ENCODE data around the gene MDM4. TPM values are rescaled to one million over a fixed set of nuclear protein-coding genes. Genes with fewer than 3 reads are reported as not detected.
"Not testable (repeated sequence)": the region's sequence is repeated elsewhere in the genome, so short reads cannot be mapped to it uniquely, and the experiment has no call there.

MDM4 gene
- total and polyA plus RNA-seq, 7 donors: 5.0 to 67.0 (median 33.4) TPM

DNA sequence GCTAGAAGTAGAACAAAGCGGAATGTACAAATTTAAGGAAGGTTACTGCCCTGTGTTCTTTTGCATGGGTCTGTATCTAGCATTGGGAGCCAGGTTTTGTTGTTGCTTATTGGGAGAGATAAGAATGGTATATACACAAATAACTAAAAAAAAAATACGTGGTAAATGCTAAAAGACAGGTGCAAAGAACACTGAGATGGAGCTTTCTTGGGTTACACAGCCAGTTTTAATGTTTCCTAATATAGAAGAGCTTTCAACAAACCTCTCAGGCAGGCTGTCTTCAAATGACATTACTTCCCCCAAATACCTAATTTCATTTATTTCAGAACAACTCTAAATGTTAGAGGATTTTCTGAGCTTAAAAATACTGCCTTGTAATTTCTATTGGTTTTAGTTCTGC is 1.4 kb upstream of the MDM4 start:
- peaks cover 0 to 7% of the 10 kb centered on the region in 2 donors for H3K36me3 ChIP-seq (ENCODE audit: insufficient read depth in 1 of 2, low read depth in 1 of 2)
- ATAC-seq (no peak), DNase-seq (no peak)
- no peaks in the 10 kb centered on the region for H3K9me3 ChIP-seq
- H3K4me3 ChIP-seq: no peak overlapping the region
- intact Hi-C loops (cut with DNase I): no loop called here
- no peaks in the 10 kb centered on the region for H3K27me3 ChIP-seq (ENCODE audit: insufficient read depth in 3 of 3, low read length in 2 of 3)
- peaks cover 21% of the 10 kb centered on the region for H3K4me1 ChIP-seq
- TF ChIP-seq, protein P1, sequence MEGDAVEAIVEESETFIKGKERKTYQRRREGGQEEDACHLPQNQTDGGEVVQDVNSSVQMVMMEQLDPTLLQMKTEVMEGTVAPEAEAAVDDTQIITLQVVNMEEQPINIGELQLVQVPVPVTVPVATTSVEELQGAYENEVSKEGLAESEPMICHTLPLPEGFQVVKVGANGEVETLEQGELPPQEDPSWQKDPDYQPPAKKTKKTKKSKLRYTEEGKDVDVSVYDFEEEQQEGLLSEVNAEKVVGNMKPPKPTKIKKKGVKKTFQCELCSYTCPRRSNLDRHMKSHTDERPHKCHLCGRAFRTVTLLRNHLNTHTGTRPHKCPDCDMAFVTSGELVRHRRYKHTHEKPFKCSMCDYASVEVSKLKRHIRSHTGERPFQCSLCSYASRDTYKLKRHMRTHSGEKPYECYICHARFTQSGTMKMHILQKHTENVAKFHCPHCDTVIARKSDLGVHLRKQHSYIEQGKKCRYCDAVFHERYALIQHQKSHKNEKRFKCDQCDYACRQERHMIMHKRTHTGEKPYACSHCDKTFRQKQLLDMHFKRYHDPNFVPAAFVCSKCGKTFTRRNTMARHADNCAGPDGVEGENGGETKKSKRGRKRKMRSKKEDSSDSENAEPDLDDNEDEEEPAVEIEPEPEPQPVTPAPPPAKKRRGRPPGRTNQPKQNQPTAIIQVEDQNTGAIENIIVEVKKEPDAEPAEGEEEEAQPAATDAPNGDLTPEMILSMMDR (IDR thresholded peaks at IDR 0.05): no peak
- no peak overlapping the region for H3K27ac ChIP-seq
- 61 to 63% (median 62%) methylated on average over 2 of the region's 2 CpGs for WGBS, 3 donors

DNA sequence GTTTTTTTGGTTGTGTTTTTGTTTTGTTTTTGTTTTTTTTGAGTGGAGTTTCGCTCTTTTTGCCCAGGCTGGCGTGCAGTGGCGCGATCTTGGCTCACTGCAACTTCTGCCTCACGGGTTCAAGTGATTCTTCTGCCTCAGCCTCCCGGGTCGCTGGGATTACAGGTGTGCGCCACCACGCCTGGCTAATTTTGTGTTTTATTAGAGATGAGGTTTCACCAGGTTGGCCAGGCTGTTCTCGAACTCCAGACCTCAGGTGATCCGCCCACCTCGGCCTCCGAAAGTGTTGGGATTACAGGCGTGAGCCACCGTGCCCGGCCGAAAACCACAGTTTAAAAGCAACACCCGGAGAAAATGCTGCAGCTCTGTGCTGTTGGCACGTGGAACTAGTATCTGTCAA is 1.2 kb downstream of the MDM4 start:
- Histone ChIP-seq H3K27ac (peak overlapping the region; percentile 98), H3K4me1 (peaks cover 41% of the 10 kb centered on the region), H3K4me3 (peak overlapping the region; percentile 79)
- WGBS, 3 donors: 90 to 94% (median 90%) methylated on average over 19 of the region's 19 CpGs
- DNase-seq; ATAC-seq; H3K36me3 ChIP-seq (ENCODE audit: insufficient read depth in 1 of 2, low read depth in 1 of 2); H3K9me3 ChIP-seq; H3K27me3 ChIP-seq (ENCODE audit: insufficient read depth in 3 of 3, low read length in 2 of 3); intact Hi-C loops (cut with DNase I): not testable (repeated sequence)

- Histone ChIP-seq H3K27me3 (ENCODE audit: insufficient read depth in 3 of 3, low read length in 2 of 3) (no peaks in the 10 kb centered on the region), H3K4me1 (peaks cover 50% of the 10 kb centered on the region), H3K36me3 (ENCODE audit: insufficient read depth in 1 of 2, low read depth in 1 of 2) (peaks cover 4 to 23% of the 10 kb centered on the region in 2 donors), H3K27ac (peak overlapping the region; percentile 79), H3K9me3 (no peaks in the 10 kb centered on the region), H3K4me3 (peak overlapping the region; percentile 20)
- DNase-seq: no peak
- intact Hi-C loops (cut with DNase I): no loop called here
- WGBS, 3 donors: 33 to 43% (median 39%) methylated on average over 5 of the region's 5 CpGs
- TF ChIP-seq, protein P1 (IDR thresholded peaks at IDR 0.05): no peak
- ATAC-seq: peak; percentile 34 to 61 (median 53)
Measured at GRCh38 chr1:204520834-204521709, 4.9 kb downstream of the MDM4 start.

DNA sequence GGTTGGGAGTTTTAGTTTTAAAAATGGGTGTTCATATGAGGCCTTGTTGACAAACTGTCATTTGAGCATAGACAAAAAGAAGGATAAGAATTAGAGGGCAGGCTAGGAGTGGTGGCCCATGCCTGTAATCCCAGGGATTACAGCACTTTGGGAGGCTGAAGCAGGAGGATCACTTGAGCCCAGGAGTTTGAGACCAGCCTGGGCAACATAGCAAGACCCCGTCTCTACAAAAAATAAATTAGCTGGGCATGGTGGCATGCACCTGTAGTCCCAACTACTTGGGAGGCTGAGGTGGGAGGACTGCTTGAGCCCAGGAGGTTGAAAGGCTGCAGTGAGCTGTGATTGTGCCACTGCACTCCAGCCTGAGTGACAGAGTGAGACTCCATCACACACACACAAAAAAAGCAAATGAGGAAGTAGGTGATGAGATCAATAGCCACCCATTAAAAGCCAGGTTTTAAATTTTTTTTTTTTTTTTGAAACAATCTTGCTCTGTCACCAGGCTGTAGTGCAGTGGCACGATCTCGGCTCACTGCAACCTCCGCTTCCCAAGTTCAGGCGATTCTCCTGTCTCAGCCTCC is 5.8 kb downstream of the MDM4 start:
- H3K4me3 ChIP-seq; ATAC-seq; DNase-seq; intact Hi-C loops (cut with DNase I); H3K9me3 ChIP-seq; H3K27me3 ChIP-seq (ENCODE audit: insufficient read depth in 3 of 3, low read length in 2 of 3): not testable (repeated sequence)
- WGBS, 3 donors: 80 to 92% (median 89%) methylated on average over 5 of the region's 5 CpGs
- Histone ChIP-seq H3K27ac (peak overlapping the region; percentile 79), H3K4me1 (peaks cover 48% of the 10 kb centered on the region), H3K36me3 (ENCODE audit: insufficient read depth in 1 of 2, low read depth in 1 of 2) (peaks cover 4 to 32% of the 10 kb centered on the region in 2 donors)

GRCh38 chr1:204523605-204524215 is 7.5 kb downstream of the MDM4 start:
- intact Hi-C loops (cut with DNase I): no loop called here
- Histone ChIP-seq H3K9me3 (no peaks in the 10 kb centered on the region), H3K36me3 (ENCODE audit: insufficient read depth in 1 of 2, low read depth in 1 of 2) (peaks cover 4 to 39% of the 10 kb centered on the region in 2 donors), H3K27me3 (ENCODE audit: insufficient read depth in 3 of 3, low read length in 2 of 3) (no peaks in the 10 kb centered on the region), H3K4me1 (peaks cover 43% of the 10 kb centered on the region), H3K27ac (no peak overlapping the region), H3K4me3 (no peak overlapping the region)
- ATAC-seq (no peak), DNase-seq (no peak)
- 93 to 97% (median 95%) methylated on average over 9 of the region's 9 CpGs for WGBS, 3 donors
- TF ChIP-seq, protein P1 (IDR thresholded peaks at IDR 0.05): no peak
